HL-60/S4 treated with phorbol 12-myristate 13-acetate at 8.2 ng/mL for 4 days and 3 days (cell line): ENCODE measurements around the gene EGFR.

Experiments used
- in situ Hi-C: fragments of 300-500 bp; cut with MboI; formaldehyde crosslinking; loops from 2 replicates; pipeline ENCODE4 v1.15.0; 2022; ENCODE audit warnings: low sequenced_read_pairs

The EGFR gene

DNA sequence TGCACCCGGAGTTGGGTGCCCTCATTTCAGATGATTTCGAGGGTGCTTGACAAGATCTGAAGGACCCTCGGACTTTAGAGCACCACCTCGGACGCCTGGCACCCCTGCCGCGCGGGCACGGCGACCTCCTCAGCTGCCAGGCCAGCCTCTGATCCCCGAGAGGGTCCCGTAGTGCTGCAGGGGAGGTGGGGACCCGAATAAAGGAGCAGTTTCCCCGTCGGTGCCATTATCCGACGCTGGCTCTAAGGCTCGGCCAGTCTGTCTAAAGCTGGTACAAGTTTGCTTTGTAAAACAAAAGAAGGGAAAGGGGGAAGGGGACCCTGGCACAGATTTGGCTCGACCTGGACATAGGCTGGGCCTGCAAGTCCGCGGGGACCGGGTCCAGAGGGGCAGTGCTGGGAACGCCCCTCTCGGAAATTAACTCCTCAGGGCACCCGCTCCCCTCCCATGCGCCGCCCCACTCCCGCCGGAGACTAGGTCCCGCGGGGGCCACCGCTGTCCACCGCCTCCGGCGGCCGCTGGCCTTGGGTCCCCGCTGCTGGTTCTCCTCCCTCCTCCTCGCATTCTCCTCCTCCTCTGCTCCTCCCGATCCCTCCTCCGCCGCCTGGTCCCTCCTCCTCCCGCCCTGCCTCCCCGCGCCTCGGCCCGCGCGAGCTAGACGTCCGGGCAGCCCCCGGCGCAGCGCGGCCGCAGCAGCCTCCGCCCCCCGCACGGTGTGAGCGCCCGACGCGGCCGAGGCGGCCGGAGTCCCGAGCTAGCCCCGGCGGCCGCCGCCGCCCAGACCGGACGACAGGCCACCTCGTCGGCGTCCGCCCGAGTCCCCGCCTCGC is at the start of gene EGFR:
Gene EGFR (plus strand): TSS at position 657 of the 830 bp plus-strand sequence. CDS start 261 bp downstream, outside the sequence.
- in situ Hi-C loops: no loop called here

DNA sequence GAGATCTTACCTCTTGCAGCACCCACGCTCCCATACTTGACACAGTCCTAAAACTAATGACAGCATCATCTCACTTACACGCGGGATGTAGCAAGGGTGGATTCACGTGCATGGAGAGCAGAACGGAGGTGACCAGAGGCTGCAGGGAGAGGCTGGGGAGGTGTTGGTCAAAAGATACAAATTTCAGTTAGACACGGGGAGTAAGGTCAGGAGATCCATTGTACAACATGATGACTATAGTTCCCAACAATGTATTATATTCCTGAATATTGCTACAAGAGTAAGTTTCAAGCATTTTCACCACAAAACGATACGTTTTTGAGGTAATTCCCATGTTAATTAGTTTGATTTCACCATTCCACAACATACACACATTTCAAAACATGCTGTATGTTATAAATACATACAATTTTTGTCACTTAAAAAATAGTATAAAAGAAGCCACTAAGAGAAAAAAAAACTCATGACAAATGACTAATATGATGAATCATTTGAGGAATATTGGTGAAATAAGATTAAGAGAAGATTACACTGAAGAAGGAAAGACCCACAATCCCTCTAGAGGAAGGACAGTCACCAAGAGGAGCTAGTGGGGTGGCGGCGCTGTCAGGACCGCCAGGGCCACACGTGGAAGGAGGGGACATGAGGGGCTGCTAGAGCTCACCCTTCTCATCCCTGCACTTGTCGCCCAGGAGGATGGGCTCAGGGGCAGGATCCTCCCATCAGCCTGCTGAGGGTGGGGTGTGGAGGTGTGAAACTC is 49.4 kb upstream of the EGFR start:
- in situ Hi-C loops: no loop called here

DNA sequence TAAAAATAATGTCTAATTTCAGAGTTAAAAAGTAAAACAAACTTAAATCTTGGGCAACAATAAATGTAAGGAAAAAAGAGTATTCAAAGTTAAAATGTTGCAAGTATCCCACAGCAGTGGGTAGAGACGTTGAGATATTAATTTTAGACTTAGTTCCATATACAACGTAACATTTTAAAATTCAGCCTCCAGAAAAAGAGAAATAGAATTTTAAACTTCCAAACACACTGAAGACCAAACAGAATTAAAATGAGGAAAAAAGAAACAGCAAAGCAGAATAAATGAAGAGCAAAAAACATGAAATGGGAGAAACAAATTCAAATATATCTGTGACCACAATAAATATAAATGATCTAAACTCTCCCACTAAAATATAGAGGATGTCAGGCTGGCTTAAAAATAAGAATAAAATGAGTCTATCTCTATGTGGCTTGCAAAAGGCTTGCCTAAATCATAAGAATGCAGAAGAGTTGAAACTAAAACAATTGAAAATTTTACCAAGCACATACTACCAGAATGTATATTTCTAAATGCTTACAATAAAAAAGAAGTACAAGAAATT is 46.0 kb upstream of the EGFR start:
- in situ Hi-C loops: no loop called here

DNA sequence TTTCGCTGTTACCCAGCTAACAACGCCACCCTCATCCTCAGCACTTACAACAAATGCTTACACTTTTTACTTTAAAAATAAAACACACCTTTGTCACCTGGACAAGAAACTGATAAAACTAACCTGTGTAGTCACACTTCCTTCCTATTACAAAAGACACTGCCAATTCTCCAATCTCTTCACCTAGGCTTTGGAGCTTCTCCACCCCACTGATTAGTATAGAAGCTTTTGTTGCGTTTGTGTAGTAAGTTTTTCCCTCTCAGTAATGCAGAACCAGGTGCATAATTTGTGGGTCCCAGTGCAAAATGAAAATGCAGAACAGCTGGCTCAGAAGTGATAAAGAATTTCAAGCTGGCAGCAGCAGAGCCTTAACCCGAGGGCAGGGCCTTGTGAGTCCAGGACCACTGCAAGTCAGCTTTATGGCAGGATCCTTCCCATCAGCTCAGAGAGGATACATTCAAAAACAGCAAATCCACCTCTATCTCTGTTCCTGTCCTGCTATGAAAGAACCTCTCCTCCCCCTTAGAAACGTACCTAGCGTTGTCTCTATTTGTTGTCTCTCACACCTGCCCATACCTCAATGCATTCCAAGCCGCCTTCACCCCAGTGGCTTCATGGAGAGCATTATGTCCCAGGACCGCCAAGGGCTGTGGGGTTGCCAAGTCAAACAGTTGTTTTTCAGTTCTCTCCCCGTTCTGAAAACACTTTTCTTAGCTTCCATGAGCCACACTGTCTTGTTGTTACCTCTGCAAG is 40.3 kb upstream of the EGFR start:
- in situ Hi-C loops: no loop called here

DNA sequence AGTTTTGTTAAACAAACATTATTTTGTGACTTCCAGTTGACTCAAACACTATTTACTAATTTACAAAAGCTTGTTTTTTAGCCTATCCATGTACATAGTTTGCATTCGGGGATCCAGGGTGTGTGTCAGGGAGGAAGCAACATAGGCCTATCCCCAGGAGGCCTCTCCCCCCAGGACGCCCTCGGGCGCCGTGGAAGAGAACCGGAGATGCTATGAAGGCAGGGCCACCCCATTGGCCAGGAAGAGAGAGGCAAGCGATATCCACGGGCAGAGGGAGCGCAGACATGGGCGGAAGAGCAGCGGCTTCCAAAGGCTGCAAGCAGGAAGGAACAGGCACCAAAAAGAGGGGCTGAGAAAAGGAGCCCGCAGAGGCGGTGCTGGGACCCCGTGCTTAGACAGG is 38.3 kb upstream of the EGFR start:
- in situ Hi-C loops: no loop called here

DNA sequence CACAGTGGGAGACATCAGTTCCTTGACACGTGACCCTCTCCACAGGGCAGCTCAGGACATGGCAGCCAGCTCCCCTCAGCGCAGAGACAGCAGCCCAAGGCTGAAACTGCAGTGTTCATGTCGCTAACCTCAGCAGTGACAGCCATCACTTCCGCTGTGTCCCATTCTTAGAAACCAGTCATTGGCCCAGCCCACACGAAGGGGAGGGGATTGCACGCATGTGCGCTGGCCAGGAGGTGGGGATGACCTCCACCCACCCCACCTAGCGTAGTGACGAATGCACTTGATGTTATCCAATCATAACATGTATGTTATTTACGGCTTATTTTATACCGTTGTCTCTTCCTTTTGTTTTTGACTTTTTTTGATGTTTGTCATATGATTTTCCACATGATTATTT is 36.9 kb upstream of the EGFR start:
- in situ Hi-C loops: no loop called here

DNA sequence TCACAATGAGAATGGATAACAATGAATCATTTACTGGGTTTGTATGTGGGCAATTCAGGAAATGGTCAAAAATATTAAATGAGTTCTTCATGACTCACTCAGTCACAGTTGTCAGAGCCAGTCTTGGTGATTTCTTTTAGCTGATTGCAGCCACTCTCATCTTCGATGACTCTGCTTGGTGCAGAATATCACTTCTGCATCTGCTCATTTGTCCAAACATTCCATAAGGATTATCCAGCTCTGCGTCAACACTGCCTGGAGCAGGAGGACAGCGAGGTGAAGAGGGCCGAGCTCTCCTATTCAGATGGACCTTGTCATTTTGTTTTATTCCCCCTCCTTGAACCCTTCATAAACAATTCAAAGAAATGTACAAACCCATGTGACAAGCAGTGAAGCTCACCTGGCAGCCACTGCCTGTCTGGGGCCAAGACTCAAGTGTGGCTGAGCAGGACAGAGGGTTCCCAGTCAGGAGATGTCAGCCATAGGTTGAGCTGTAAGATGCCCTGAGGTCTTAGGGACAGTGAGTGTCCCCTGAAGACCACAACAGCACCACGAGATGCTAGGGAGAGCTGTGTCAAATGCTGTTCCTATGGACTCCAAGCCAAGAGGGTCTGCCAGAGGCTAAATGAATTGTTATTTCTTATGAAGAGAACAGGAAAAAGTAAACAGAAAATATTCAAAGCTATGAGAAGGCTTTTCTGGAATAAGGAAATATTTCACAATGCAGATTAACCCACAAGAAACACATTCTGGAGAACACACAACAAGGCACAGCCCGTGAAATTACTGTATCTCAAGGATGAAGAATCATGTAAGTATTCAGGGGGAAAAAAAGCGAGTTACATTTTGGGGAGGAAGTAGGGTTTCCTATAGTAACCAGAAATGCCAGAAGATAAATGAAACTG is 33.1 kb upstream of the EGFR start:
- in situ Hi-C loops: no loop called here

DNA sequence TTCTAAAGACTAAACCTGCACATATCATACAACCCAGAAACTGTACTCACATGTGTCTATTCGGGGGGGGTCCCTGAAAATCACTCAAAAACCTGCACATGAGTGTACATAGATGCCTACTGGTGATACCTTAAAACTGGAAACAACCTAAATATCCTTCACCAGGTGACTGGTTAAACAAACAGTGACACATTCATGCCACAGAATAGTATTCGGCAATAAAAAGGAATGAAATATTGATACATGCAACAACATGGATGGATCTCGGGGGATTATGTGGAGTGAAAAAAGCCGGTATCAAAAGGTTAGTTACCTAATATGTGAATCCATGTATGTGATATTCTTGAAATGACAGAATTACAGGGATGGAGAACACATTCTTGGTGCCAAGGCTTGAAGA is 32.1 kb upstream of the EGFR start:
- in situ Hi-C loops: no loop called here

DNA sequence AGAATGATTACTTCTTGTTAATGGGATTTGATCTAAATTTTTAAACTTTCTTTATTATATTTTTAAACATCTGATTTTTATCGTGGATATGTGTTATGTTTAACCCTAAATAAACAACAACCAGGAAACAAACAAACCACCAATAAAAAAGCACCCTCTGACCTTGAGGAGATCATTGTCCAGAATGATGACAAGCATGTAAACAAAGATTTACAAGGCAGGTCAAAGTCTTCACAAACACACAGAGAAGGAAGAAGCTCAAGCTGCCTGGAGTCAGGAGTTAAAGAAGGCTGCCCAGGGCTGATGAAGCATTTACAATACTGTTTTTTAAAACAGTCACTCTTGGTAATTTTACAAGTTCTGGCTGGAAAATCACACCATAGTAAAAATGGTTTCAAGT is 31.0 kb upstream of the EGFR start:
- in situ Hi-C loops: no loop called here

DNA sequence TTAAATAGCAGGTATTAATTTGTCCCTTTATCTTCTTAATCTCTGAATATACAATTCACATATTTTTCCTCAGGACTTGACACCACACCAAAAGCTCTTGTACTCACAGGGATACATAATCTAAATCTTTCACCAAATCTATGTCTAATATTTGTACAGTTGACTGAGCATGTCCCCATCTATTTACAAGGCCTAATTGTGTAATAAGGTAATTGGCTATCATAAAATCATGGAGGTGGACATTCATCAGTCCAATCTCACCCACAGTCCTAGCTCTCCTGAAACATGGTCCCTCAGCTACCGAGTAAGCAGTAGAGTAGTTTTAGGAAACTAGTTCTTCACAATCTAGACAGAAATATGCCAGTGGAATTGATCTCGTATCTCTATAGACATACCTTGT is 30.3 kb upstream of the EGFR start:
- in situ Hi-C loops: no loop called here

DNA sequence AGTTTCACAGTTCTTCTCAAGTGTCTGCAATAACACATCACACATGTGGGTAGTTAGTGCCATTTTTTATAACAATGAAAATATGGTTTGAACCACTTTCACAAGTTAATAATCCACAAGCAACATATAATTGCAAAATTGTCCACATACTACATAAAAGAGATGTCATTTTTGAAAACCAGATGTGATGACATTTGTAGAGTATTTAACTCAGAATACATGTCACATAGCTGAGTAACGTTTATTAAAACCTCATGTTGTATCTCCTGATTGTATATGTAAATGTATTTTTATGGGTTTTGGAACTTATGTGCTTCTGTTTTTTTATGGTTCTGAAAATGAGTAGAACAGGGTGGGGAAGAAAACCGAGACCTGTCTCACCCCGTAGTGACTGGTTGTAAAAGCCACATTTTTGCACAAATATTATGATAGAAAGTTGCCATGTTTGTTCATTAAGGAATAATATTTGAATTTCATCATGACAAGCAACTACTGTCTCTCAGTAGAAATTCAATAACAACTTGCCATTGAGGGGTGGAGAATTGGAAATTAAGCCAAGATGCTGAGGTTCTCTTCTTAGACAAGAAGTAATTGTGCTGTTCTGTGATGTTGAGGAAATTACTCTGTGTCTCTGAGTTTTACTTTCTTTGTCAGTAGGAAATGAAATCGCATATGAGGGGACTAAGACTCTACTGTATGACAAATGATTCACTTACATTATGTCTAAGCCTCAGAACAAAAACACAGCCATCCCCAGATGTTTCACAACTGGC is 29.2 kb upstream of the EGFR start:
- in situ Hi-C loops: no loop called here

DNA sequence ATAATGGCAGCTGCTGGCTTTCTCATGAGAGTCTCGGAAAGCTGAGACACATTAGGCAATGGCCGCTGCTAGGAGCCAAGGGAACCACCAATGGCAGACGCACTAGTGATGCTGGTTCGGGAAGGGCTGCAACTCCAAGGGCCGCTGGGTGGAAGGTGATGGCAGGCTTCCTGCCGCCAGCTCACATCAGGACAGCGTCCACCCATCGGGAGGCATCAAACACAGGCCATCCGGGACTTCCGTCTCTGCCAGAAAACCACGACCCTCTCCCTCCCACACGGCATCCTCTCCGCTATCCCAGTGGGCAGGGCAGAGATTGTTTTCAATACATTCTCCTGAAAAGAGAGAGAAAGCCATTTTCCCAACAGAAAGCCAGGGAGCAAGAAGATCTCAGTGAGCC is 27.5 kb upstream of the EGFR start:
- in situ Hi-C loops: no loop called here

DNA sequence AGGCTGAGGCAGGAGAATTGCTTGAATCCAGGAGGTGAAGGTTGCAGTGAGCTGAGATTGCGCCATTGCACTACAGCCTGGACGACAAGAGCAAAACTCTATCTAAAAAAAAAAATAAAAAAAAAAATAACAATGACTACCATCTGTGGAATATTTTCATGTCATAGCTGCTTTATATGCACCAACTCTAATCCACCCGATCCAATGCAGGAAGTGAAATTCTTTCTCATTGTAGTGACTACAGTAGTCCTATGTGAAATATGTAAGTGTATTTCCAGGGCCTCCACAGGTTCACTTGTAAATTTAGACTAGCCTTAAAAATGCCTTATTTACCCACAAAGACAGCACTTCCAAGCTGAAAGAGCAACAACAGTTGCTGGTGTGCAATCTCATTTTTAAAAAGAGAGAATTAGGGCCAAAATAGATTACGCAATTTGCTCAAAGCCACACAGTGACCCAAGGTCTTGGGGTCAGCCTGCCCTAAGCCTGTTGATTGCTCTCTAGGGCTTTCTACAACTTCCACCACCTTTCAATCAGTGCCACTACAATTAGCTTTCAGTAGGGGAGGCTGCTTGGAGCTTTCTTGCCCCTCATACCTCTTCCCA is 25.8 kb upstream of the EGFR start:
- in situ Hi-C loops: no loop called here

DNA sequence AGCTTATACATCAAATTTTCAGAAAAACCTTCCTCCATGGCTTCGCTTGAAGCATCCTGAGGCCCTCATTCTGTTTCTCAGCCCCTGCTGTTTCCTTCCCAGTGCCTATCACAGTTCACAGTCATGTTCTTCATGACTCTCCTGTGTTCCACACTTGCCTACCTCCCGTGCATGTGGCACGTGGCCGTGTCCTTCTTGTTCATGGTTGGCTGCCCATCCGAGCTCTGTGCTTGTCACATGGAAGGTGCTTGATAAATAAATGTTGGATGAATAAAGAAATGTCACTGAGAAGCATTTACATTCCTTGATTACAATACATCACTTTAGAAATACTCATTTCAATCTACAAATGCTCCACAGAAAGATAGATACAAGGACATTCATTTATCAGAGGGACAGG is 23.7 kb upstream of the EGFR start:
- in situ Hi-C loops: no loop called here

DNA sequence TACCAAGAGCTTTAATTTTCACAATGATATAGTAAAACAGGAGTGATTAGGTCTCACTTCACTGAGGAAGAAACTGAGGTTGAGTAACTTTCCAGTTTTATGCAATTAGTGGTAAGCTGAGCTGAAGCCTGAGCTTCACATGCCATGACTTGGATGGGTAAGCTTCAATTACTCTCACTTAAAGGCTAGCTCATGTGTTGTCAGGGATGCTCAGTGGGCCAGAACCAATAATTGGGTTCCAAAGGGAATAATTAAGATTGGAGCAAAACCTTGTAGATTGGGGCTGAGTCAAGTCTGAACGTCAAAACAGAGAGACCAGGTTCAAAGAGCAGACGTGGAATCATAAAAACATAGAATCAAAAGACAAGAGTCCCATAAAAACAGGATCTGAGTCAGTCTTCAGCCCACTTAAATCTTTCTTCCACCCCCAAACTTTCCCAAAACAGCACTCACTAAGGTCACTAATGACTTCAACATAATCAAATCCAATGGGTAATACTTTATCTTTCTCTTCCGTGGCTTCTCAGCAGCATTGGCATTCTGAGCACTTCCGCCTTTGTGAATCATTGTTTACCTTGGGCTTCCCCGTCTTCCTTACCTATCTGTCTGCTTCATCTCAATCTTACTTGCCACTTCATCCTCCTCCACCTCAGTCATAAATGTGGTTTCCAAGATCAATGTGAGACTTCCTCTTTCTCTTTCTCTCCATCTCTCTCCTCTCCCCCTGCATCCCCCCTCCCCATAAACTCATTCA is 23.0 kb upstream of the EGFR start:
- in situ Hi-C loops: no loop called here

DNA sequence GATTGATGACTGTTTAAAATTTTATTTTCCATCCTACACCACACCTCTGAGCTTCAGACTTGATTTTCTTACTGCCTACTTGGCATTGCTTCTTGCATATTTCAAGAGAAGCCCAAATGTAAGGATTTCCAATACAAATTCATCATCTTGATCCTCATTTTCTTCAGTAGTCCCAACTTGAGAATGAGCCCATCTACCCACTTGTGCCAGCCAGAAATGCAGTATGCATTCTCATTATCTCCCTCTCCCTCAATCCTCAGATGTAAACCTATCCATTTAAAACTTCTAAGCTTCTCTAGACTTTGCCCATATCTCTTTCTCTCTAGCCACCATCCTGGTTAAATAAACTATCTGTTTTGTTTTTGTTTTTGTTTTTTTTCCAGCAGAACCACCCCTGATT is 22.4 kb upstream of the EGFR start:
- in situ Hi-C loops: no loop called here

DNA sequence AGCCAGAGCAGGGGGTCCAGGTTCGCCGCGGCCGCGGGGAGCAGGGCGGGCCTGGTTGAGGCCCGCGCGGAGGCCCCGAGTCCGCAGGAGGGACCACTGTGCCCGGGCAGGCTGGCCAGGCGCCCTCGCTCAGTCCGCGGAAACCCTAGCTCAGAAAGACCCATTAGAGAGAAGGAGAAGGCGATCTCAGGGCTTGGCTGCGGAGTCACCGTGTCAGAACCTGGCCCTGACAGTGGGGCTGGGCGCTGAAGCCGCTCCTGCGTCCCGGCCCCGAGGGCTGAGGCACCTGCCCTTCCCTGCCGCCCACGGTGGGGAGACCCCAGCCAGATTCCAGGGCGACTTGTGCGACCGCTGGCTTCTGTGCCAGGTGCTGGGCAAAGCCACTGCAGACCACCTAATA is 14.2 kb upstream of the EGFR start:
- in situ Hi-C loops: no loop called here

DNA sequence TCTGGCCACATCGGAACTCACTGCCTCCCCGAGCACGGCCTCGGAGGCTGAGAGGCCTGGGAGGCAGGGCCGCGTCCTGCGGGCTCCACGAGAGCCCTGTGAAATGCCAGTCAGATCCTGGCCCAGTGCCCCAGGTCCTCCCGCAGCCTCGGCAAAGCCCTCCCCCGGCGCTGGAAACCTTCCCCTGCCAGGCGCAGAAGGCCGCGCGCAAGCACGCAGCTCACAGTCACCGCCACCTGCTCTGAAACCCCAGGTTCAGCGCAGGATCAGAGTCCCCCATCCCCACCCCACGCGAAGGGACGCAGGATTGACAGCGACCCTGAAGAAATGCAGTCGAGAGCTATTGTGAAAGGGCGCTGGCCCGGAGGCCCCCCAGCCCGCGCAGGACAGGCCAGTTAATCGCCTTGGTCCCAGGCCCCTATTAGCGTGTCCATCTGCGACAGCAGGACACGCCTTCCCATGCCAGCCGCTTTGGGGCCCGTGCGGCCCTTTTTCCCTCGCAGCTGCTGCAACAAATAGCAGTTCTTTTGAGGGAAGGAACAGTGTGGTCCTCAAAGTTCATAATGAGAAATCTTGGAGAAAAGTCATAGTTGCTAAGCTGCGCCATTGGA is 13.5 kb upstream of the EGFR start:
- in situ Hi-C loops: no loop called here
